Keratinocyte (primary cell): Measurements from ENCODE around the gene SCD. TPM values are rescaled to one million over a fixed set of nuclear protein-coding genes. Genes with fewer than 3 reads are reported as not detected.
A peak's percentile ranks its signal among the peaks of the same experiment; 100 is the strongest.

Experiments
- DNase-seq: peaks from one replicate; pipeline ENCODE4 v3.0.0-alpha.2; 2011; ENCODE audit warnings: low read depth, missing footprints, low spot score
- FAIRE-seq: peaks from 2 replicates; lab custom pipeline; 2011; peaks lifted over from hg19 to GRCh38; lab: Jason Lieb, UNC
- H2AFZ ChIP-seq: 2 replicates; pipeline ENCODE4 v1.6.0; 2012; ENCODE audit warnings: low read length, control low read depth, inconsistent platforms; ENCODE audit not compliant: control insufficient read depth
- H3K27ac ChIP-seq: 2 replicates; pipeline ENCODE4 v1.5.1; 2011; ENCODE audit warnings: low read length; ENCODE audit not compliant: control insufficient read depth, insufficient read depth
- H3K27me3 ChIP-seq: 3 replicates; pipeline ENCODE4 v1.6.0; 2011; ENCODE audit warnings: low read length; ENCODE audit not compliant: control insufficient read depth, insufficient read depth; ENCODE audit errors: extremely low read depth
- H3K36me3 ChIP-seq, 2 experiments: 2 replicates in 1 of 2; 3 replicates in 1 of 2; pipeline ENCODE4 v1.5.1; 2011; ENCODE audit warnings: low read length in 2 of 2, mild to moderate bottlenecking in 1 of 2; ENCODE audit not compliant: control insufficient read depth in 2 of 2, insufficient read depth in 2 of 2; ENCODE audit errors: extremely low read depth in 1 of 2
- H3K4me1 ChIP-seq: 3 replicates; pipeline ENCODE4 v1.5.1; 2011; ENCODE audit warnings: low read length; ENCODE audit not compliant: control insufficient read depth, insufficient read depth; ENCODE audit errors: extremely low read depth
- H3K4me2 ChIP-seq: 3 replicates; pipeline ENCODE4 v1.6.0; 2011; ENCODE audit warnings: low read depth, low read length; ENCODE audit not compliant: control insufficient read depth, insufficient read depth; ENCODE audit errors: extremely low read depth
- H3K4me3 ChIP-seq, 3 experiments: fragments of 200-600 bp in 1 of 3; sonication (generic) in 1 of 3; 2 replicates in 2 of 3; 3 replicates in 1 of 3; pipeline ENCODE4 v1.5.1; 2011 to 2016; ENCODE audit warnings: low read length in 3 of 3, mild to moderate bottlenecking in 3 of 3, control low read depth in 2 of 3, inconsistent platforms in 1 of 3, low read depth in 1 of 3, mixed read lengths in 1 of 3, mixed run types in 1 of 3, moderate library complexity in 1 of 3; ENCODE audit not compliant: control insufficient read depth in 2 of 3, insufficient read depth in 2 of 3; ENCODE audit errors: extremely low read depth in 1 of 3
- H3K79me2 ChIP-seq: 2 replicates; pipeline ENCODE4 v1.6.0; 2012; ENCODE audit warnings: low read length; ENCODE audit not compliant: control insufficient read depth, insufficient read depth
- H3K9ac ChIP-seq: 3 replicates; pipeline ENCODE4 v1.6.0; 2011; ENCODE audit warnings: low read length; ENCODE audit not compliant: control insufficient read depth, insufficient read depth; ENCODE audit errors: extremely low read depth
- H3K9me1 ChIP-seq: 3 replicates; pipeline ENCODE4 v1.6.0; 2011; ENCODE audit warnings: low read length; ENCODE audit not compliant: control insufficient read depth, insufficient read depth; ENCODE audit errors: extremely low read depth
- H3K9me3 ChIP-seq: 2 replicates; pipeline ENCODE4 v1.5.1; 2012; ENCODE audit warnings: low read depth, low read length; ENCODE audit not compliant: control insufficient read depth
- H4K20me1 ChIP-seq: 3 replicates; pipeline ENCODE4 v1.6.0; 2011; ENCODE audit warnings: low read length; ENCODE audit not compliant: control insufficient read depth, insufficient read depth; ENCODE audit errors: extremely low read depth
- CTCF ChIP-seq, 3 experiments: IDR thresholded peaks in 1 of 3; conservative IDR thresholded peaks in 1 of 3; optimal IDR thresholded peaks in 1 of 3; 2 replicates in 2 of 3; 3 replicates in 1 of 3; pipeline versions ENCODE3 to v1.5.1; 2011; ENCODE audit warnings: low read length in 3 of 3, mild to moderate bottlenecking in 3 of 3, moderate library complexity in 2 of 3, control low read depth in 1 of 3, inconsistent platforms in 1 of 3; ENCODE audit not compliant: insufficient read depth in 2 of 3; ENCODE audit errors: extremely low read depth in 1 of 3
- EZH2 ChIP-seq: IDR thresholded peaks from one replicate; pipeline ENCODE4 v1.6.1; 2012; ENCODE audit warnings: inconsistent platforms, mild to moderate bottlenecking, low read length, moderate library complexity
- dilution Hi-C: fragments of 300-500 bp; cut with MboI; formaldehyde crosslinking; loops from one replicate; pipeline ENCODE4 v1.7.0; 2020; ENCODE audit warnings: low sequenced_read_pairs; ENCODE audit not compliant: extremely low pct_ligation_motif_present
- polyA plus RNA-seq, 5 experiments: library from polyadenylated mRNA; depleted of rRNA in 3 of 5; stranded (reverse) in 3 of 5; stranded (forward) in 1 of 5; unstranded in 1 of 5; fragments of >200 nt; gene quantifications; 1 replicate in 1 of 5; 2 replicates in 3 of 5; 3 replicates in 1 of 5; pipeline versions ENCODE4 v1.2.1 to v1.2.3, GENCODE V29; 2011 to 2012; ENCODE audit warnings: missing spikeins in 2 of 5, low read depth in 1 of 5, low replicate concordance in 1 of 5

SCD gene
- polyA plus RNA-seq, 1 donor (not counting 4 experiments of a cell fraction or from before 2014, with no cell fraction given) = 1,275 TPM

- FAIRE-seq = peak; percentile 71
- Histone ChIP-seq H3K27ac (peak overlapping the region; percentile 73), H3K4me2 (peak overlapping the region; percentile 35), H3K4me1 (peaks cover 34% of the 10 kb centered on the region), H2AFZ (no peak overlapping the region), H3K36me3 (peaks cover 20 to 22% of the 10 kb centered on the region in 2 experiments), H4K20me1 (peaks cover 5% of the 10 kb centered on the region), H3K9me3 (no peaks in the 10 kb centered on the region), H3K9ac (peak overlapping the region; percentile 47), H3K4me3 (no peak overlapping the region), H3K79me2 (no peaks in the 10 kb centered on the region), H3K9me1 (peaks cover 2% of the 10 kb centered on the region), H3K27me3 (no peaks in the 10 kb centered on the region)
- DNase-seq = peak; percentile 80
- dilution Hi-C loops = no loop called here
- TF ChIP-seq EZH2 = no peak
- no peak for TF ChIP-seq CTCF (optimal IDR thresholded peaks at IDR 0.05 in 1 of 3, IDR thresholded peaks at IDR 0.05 in 1 of 3, conservative IDR thresholded peaks at IDR 0.05 in 1 of 3; ENCODE audit: extremely low read depth in 1 of 3, insufficient read depth in 2 of 3, low read length in 3 of 3)
These were observed 17.8 kb downstream of the SCD start for GRCh38 chr10:100364735-100365391.

GRCh38 chr10:100368721-100369120 is 21.7 kb downstream of the SCD start:
- no peak for FAIRE-seq

More at GRCh38 chr10:100368721-100369120, 21.7 kb downstream of the SCD start:
- Histone ChIP-seq H3K9me1 (no peaks in the 10 kb centered on the region), H3K4me1 (peaks cover 51% of the 10 kb centered on the region), H4K20me1 (peaks cover 4% of the 10 kb centered on the region), H3K27ac (no peak overlapping the region), H3K79me2 (no peaks in the 10 kb centered on the region), H3K9ac (no peak overlapping the region), H3K27me3 (no peaks in the 10 kb centered on the region), H3K4me2 (no peak overlapping the region), H3K4me3 (no peak overlapping the region), H2AFZ (no peak overlapping the region), H3K9me3 (no peaks in the 10 kb centered on the region), H3K36me3 (peaks cover 0 to 1% of the 10 kb centered on the region in 2 experiments)
- DNase-seq = no peak
- dilution Hi-C loops = no loop called here
- no peak for TF ChIP-seq EZH2
- TF ChIP-seq CTCF (optimal IDR thresholded peaks at IDR 0.05 in 1 of 3, IDR thresholded peaks at IDR 0.05 in 1 of 3, conservative IDR thresholded peaks at IDR 0.05 in 1 of 3; ENCODE audit: extremely low read depth in 1 of 3, insufficient read depth in 2 of 3, low read length in 3 of 3) = no peak
